CD14-positive monocyte (primary cell): ENCODE results near the gene USP20. TPM values are rescaled to one million over a fixed set of nuclear protein-coding genes. Genes with fewer than 3 reads are reported as not detected.

ENCODE experiments used
- DNase-seq, 3 donors: peaks; one replicate each; pipeline ENCODE4 v3.0.0-alpha.2; 2011 to 2022
- H2AFZ ChIP-seq: 2 replicates; pipeline ENCODE4 v1.6.0; 2012; ENCODE audit warnings: mild to moderate bottlenecking, low read depth, low read length, inconsistent platforms; ENCODE audit not compliant: insufficient read depth, poor library complexity, severe bottlenecking
- H3K27ac ChIP-seq, 2 donors: 1 replicate in 1 of 2; 2 replicates in 1 of 2; pipeline ENCODE4 v1.5.1; 2012 to 2013; ENCODE audit warnings: low read length in 2 of 2, control low read depth in 1 of 2, inconsistent platforms in 1 of 2, low read depth in 1 of 2, mild to moderate bottlenecking in 1 of 2
- H3K27me3 ChIP-seq, 2 donors: one replicate each; pipeline versions ENCODE4 v1.6.0 to v1.6.1; 2011 to 2013; ENCODE audit warnings: low read length in 2 of 2; ENCODE audit not compliant: control insufficient read depth in 2 of 2, insufficient read depth in 2 of 2
- H3K36me3 ChIP-seq, 2 donors: replicated peaks in 1 of 2; 1 replicate in 1 of 2; 2 replicates in 1 of 2; pipeline versions ENCODE4 v1.5.1 to v1.6.1; 2012 to 2013; ENCODE audit warnings: low read length in 2 of 2, control low read depth in 1 of 2, inconsistent platforms in 1 of 2, mild to moderate bottlenecking in 1 of 2; ENCODE audit not compliant: insufficient read depth in 2 of 2, control insufficient read depth in 1 of 2
- H3K4me1 ChIP-seq, 2 donors: 1 replicate in 1 of 2; 2 replicates in 1 of 2; pipeline versions ENCODE4 v1.5.1 to v1.6.1; 2012 to 2013; ENCODE audit warnings: low read length in 2 of 2, control low read depth in 1 of 2, inconsistent platforms in 1 of 2, mild to moderate bottlenecking in 1 of 2, moderate library complexity in 1 of 2; ENCODE audit not compliant: insufficient read depth in 2 of 2, control insufficient read depth in 1 of 2
- H3K4me2 ChIP-seq: replicated peaks from 2 replicates; pipeline ENCODE3; 2012; ENCODE audit warnings: low read length, moderate library complexity, mild to moderate bottlenecking; ENCODE audit not compliant: poor library complexity, severe bottlenecking; ENCODE audit errors: extremely low read depth
- H3K4me3 ChIP-seq, 3 experiments: fragments of 200-600 bp in 1 of 3; sonication (generic) in 1 of 3; replicated peaks in 1 of 3; 1 replicate in 2 of 3; 2 replicates in 1 of 3; pipeline ENCODE4 v1.5.1; 2011 to 2013; ENCODE audit warnings: low read length in 3 of 3, mild to moderate bottlenecking in 3 of 3, control low read depth in 2 of 3, low read depth in 2 of 3, inconsistent platforms in 1 of 3, moderate library complexity in 1 of 3
- H3K79me2 ChIP-seq: 2 replicates; pipeline ENCODE4 v1.6.0; 2012; ENCODE audit warnings: mild to moderate bottlenecking, control low read depth, inconsistent platforms, low read length, moderate library complexity; ENCODE audit not compliant: insufficient read depth
- H3K9ac ChIP-seq: 2 replicates; pipeline ENCODE4 v1.6.0; 2017; ENCODE audit warnings: low read length, mild to moderate bottlenecking; ENCODE audit not compliant: insufficient read depth, poor library complexity, severe bottlenecking
- H3K9me3 ChIP-seq, 2 donors: replicated peaks in 1 of 2; 1 replicate in 1 of 2; 2 replicates in 1 of 2; pipeline versions ENCODE4 v1.5.1 to v1.6.1; 2012 to 2013; ENCODE audit warnings: low read length in 2 of 2, control low read depth in 1 of 2; ENCODE audit not compliant: control insufficient read depth in 1 of 2, insufficient read depth in 1 of 2
- H4K20me1 ChIP-seq: 2 replicates; pipeline ENCODE4 v1.6.0; 2012; ENCODE audit warnings: mild to moderate bottlenecking, low read length, control low read depth, moderate library complexity; ENCODE audit not compliant: insufficient read depth
- H3K27ac Mint-ChIP-seq, 7 donors: one replicate each; pipeline ENCODE4 v1.8.0; 2020; ENCODE audit warnings: mild to moderate bottlenecking in 7 of 7, mixed read lengths in 7 of 7, moderate library complexity in 6 of 7, inconsistent platforms in 2 of 7
- H3K27me3 Mint-ChIP-seq, 3 donors: one replicate each; pipeline ENCODE4 v1.8.0; 2021 to 2022; ENCODE audit warnings: low read depth in 3 of 3, mild to moderate bottlenecking in 3 of 3, mixed read lengths in 3 of 3, moderate library complexity in 3 of 3, inconsistent platforms in 1 of 3
- H3K36me3 Mint-ChIP-seq, 2 donors: one replicate each; pipeline ENCODE4 v1.8.0; 2020; ENCODE audit warnings: mixed read lengths in 2 of 2, inconsistent platforms in 1 of 2, mild to moderate bottlenecking in 1 of 2
- H3K4me1 Mint-ChIP-seq: one replicate; pipeline ENCODE4 v1.8.0; 2020; ENCODE audit warnings: mild to moderate bottlenecking, mixed read lengths
- H3K4me3 Mint-ChIP-seq, 2 donors: one replicate each; pipeline ENCODE4 v1.8.0; 2020; ENCODE audit warnings: mild to moderate bottlenecking in 2 of 2, mixed read lengths in 2 of 2, moderate library complexity in 1 of 2
- H3K9me3 Mint-ChIP-seq, 7 donors: one replicate each; pipeline ENCODE4 v1.8.0; 2020 to 2022; ENCODE audit warnings: mixed read lengths in 7 of 7, mild to moderate bottlenecking in 6 of 7, moderate library complexity in 6 of 7, inconsistent platforms in 2 of 7
- CTCF ChIP-seq: fragments of 200-600 bp; IDR thresholded peaks from one replicate; pipeline ENCODE4 v1.8.0; 2022; ENCODE audit warnings: antibody characterized with exemption, mild to moderate bottlenecking
- WGBS: methylation state at CpG from one replicate; pipeline ENCODE4 v1.1.5; 2013; ENCODE audit warnings: missing lambda C conversion rate; ENCODE audit not compliant: insufficient coverage; 5-methylcytosine and 5-hydroxymethylcytosine counted together
- intact Hi-C, 2 donors: fragments of 100-400 bp; cut with micrococcal nuclease; formaldehyde crosslinking; loops; one replicate each; pipeline versions ENCODE4 v1.15.0 to v1.15.1; 2023
- polyA plus RNA-seq, 3 donors: library from polyadenylated mRNA; depleted of rRNA in 1 of 3; unstranded in 2 of 3; stranded (reverse) in 1 of 3; fragments of 300-500 nt in 2 of 3; fragments of >200 nt in 1 of 3; fragmentation: Illumina TruSeq in 2 of 3; gene quantifications; 1 replicate in 2 of 3; 2 replicates in 1 of 3; pipeline ENCODE4 v1.2.3, GENCODE V29; 2012 to 2021

USP20 gene
- polyA plus RNA-seq, 3 donors: 2.7 to 30.0 (median 5.2) TPM

GRCh38 chr9:129884220-129885017 lies 49.2 kb downstream of the USP20 start:
- H2AFZ ChIP-seq: peak overlapping the region; percentile 93

More at GRCh38 chr9:129884220-129885017, 49.2 kb downstream of the USP20 start:
- Histone ChIP-seq H3K9me3 (no peaks in the 10 kb centered on the region), H3K27ac (peak overlapping the region; percentile 84 to 92), H3K4me3 (peak overlapping the region; percentile 56 to 90 (median 70)), H3K79me2 (peaks cover 19% of the 10 kb centered on the region), H4K20me1 (no peaks in the 10 kb centered on the region), H3K27me3 (no peaks in the 10 kb centered on the region), H3K9ac (peak overlapping the region; percentile 76), H3K4me1 (peaks cover 53 to 57% of the 10 kb centered on the region in 2 donors), H3K4me2 (peak overlapping the region; percentile 97), H3K36me3 (peaks cover 17 to 28% of the 10 kb centered on the region in 2 donors)
- Mint-ChIP-seq H3K9me3 (no peaks in the 10 kb centered on the region), H3K4me1 (peaks cover 52% of the 10 kb centered on the region), H3K27me3 (peaks cover 0 to 3% (median 0%) of the 10 kb centered on the region in 3 donors), H3K27ac (peak overlapping the region; percentile 92 to 98 (median 97)), H3K36me3 (peaks cover 18 to 30% of the 10 kb centered on the region in 2 donors), H3K4me3 (peak overlapping the region; percentile 85 to 95)
- WGBS: under 1% methylated on average over 21 of the region's 24 CpGs
- DNase-seq: peak; percentile 83 to 91 (median 83)
- no peak for TF ChIP-seq CTCF
- intact Hi-C loops: loop anchor here (2.0 to 10.0 kb wide), 6 partner anchors 58 to 350 kb away; partner anchors contain the start of gene FNBP1 (in 2 of the 2)
